ENCODE measurements around the gene PRKCQ.

The PRKCQ gene

DNA sequence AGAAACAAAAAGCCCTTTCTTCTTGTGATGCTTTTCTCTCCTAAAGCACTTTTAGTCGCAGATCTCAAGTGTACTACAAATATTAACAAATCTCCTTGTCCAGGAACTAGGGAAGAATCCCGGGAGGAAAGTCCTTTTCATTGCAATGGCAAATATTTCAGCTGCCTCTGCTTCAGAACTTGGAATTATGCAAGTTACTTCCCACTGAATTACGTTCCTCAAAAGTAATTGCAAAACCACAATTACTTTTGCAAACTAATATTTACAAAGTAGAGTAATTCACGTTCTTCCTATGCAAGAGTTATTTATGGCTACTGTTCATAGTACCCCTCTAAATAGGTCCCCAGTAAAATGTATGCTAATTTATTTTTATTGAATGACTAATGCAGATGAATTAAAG is 14.5 kb downstream of the PRKCQ start:
- no peak for DNase-seq

DNA sequence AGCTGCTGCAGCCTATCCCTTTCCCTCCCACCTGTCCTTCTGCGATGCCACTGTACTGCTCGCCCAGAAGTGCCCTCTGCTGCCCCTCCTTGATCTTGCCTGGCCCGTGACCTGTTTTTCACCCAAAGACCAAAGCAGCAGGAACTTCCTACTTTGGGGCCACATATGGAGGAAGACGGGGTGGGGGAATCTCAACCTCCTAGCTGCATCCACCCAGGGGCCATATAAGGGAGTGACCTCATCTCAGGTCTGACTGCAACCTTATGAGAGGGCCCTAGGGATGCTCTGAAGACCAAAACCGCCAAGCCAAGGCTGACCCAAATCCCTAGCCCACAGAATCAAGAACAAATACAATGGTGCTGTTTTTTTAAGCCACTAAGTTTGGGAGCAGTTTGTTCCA is 15.7 kb downstream of the PRKCQ start:
- peak; percentile 63 for DNase-seq

DNA sequence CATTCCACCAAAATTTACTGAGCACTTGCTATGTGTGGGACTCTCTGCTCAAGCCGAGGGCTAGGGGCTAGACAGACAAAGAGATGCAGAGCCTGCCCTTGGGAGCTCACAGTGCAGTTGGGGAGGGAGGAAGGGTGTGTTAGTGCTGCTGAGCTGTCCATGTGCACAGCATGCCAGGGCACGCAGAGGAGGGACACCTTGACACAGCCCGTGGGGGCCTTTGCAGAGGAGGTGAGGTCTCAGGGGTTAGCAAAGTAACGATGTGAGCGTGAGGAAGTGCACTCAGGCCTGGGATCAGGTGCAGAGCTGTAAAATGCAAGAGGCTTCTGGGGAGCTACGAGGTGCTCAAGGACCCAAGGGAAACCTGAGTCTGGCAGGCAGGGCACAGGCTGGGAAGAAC is 16.3 kb downstream of the PRKCQ start:
- DNase-seq, result peak; percentile 15

DNA sequence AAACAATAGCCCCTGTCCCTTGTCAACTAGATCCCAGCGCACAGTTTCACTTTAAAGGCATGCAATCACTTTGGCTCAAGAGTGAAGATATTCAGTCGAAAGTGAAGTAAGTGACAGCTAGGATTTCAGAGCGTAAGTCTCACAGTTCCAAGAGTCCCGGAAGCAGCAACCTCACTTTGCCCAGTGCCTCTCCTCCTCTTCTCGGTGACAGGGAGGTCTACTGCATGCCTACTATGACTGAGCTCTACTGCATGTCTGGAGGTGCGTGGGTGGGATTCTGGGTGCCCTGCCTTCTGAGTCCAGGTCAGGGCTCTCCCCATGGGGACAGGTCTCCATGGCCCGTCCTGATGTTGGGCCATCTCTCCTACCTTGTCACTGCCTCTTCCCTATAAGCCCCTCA is 17.0 kb downstream of the PRKCQ start:
- peak; percentile 20 for DNase-seq

DNA sequence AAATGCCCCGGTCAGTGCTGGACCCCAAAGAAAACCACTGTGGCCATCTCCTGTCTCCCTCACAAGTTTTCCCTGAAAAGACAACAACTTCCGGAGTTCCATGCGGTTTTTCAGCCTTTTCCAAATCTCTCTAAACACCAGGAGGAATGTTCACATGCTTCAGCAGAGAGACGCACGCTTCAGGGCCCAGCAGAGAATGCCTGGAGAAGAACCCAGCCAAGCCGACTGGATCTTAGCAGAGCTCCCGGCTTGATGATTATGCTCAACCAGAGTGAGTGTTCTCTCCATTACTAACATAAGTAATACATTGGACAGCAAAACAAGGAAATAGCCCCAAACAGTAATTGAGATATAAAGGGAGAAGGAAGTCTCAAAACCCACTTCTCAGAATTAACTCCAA is 17.9 kb downstream of the PRKCQ start:
- no peak for DNase-seq

DNA sequence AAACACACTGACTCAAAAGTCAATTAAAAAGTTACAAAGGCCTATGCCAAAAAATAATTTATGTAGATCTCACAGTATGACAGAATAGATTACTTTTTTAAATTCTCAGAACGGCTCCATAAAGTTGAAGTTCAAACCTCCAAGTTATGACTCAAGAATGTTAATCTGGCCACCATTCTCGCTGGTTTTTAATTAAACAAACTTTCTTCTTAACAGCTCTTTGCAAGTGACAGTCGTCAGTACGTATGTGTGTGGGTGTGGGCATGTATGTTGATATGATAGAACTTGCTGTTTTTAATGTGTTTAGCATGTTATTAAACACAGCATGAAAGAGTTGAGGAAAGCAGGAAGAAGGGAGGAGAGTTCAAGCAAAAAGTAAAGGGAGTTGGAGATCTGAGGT is 18.5 kb downstream of the PRKCQ start:
- no peak for DNase-seq

DNA sequence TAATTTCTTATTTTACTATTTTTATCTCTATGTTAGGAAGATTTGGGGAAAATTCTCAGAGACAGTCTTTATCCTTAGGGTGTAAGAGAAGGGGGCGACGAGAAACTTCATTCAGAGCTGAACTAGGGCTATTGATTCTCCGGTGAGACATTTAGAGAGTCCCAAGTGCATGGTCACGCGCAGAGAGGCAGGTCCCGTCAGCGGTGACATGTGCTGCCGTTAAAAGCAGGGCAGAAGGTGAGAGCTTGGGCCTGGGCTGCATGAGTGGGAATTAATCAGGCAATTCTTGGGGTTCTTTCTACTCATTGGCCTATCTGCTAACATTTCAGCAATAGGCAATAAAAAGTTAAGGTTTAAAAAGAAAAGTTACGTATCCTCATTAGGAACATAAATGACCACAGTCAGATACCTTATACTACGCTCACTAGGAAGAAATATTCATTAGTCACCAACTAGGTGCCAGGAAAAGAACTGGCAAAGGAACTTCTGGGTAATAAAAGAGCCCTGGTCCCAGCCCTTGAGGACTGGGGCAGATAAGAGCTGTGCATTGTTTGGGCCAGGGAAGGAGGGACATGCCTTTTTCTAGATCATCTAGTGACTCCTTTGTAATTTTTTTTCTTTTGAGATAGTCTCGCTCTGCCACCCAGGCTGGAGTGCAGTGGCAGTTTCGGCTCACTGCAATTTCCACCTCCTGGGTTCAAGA is 21.2 kb downstream of the PRKCQ start:
- DNase-seq, result no peak

DNA sequence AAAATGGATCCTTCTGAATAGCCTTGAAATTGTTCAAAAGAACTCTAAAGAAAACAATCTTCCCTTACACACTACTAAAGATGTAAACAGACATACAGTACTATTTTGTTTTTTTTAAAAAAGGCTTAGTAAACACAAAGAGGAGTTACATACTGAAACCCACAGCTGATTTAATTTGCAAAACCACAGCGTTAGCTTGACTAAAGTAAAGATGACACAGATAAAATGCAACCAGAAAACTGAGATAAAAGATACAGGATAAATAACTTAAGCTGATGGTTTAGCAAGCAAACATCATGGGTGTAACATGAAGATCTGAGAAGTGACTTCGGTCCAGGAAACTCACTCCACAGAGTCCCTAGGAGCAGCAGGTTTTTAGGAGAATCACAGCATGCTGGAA is 21.8 kb downstream of the PRKCQ start:
- no peak for DNase-seq

DNA sequence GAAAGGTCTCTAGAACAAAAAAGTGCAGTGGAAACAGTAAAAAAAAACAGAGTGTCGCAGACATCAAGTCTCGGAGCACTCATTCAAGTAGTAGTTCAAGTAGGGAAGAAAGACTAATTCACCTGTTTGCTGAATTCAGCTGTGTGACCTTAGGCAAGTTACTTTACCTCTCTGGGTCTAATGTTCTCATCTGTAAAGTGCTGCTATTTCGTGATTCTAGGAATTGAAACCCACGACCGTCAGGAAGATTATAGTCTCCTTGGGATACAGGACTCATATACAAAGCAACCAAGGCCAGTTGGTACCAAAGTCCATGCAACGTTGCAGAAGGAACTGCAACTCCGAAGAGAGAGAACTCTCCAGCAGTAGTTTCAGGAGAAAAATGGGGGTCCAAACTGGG is 26.1 kb downstream of the PRKCQ start:
- DNase-seq, result no peak

DNA sequence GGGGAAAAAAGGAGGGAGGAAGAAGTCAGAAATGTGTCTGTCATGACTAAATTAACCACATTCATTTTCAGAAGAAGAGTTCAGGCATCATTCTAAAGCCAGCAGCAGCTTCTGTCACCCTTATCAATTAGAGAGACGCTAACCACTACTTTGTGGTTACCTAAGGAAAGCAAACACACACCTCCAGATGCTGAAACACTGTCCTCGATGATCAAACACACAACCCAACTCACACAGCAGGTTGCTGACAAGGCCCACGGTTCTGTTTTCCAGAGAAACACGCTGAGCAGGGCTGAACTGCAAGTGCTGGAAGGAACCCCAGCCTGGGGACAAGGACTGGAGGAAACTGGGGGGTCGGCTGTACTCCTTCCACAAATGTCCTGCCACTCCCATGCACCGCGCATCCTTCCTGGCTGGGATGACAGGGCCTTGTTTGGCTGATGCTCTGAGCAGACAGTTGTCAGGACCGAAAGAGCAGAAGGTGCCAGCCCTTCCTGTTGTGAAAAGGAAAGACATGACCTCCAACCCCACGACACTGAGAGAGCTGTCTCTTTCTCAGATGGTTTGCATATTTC is 36.6 kb downstream of the PRKCQ start:
- DNase-seq, result no peak

DNA sequence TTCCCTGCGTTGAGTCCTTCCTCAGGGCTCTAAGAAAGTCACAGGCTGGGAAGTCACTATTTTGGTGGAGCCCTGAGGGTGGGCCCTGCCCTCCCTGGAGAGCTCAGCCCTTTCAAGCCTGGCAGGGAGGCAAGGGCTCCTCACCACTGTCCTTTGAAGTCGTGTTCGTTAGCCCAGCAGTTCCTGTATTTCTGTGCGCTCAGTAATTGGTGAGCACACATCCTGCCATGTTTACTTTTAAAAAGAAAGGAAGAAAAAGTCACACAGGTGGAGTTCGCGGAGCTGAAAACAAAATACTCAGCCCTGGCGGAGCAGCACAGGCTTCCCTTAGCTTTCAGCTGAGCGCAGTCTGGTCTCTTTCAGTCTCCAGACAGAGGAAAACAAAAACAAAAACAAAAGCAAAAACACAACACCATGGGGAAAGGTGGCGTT is 37.1 kb downstream of the PRKCQ start:
- DNase-seq, result no peak

DNA sequence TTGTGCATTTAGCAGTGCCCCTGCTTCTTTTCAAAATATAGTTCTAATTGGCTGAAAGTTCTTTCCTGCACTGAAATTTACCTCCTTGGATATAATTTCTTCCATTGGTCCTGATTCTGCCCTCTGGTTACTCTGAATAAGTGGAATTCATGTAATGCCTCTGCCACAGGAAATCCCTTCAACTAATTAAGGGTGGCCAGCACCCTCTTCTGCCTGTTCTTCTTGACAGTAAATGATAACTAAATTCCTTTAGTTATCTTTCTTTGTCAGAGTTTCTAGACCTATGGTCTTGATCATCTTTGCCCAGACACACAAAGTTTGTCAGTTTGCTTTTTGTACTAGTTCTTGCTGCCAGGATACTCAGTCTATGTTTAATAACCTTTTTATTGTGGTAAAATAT is 40.2 kb downstream of the PRKCQ start:
- no peak for DNase-seq

DNA sequence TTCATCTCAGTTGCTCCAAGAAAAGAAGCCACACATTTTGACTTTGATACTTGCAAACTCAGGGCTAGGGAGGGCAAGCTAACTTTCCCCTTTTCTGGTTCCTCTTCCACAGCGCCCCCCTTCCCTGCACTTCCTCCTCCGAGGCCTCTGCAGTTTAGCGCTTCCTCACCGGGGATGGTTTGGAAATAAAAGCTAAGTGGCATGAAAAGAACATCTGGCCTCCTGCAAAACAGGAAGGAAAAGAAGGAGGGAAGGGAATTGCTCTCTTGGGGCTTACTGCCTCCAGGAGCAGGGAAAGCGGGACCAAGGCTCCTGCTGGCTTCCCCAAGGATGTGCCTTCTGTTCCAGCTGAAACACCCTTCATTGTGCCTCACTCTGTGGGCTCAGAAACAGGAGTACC is 42.3 kb downstream of the PRKCQ start:
- no peak for DNase-seq

DNA sequence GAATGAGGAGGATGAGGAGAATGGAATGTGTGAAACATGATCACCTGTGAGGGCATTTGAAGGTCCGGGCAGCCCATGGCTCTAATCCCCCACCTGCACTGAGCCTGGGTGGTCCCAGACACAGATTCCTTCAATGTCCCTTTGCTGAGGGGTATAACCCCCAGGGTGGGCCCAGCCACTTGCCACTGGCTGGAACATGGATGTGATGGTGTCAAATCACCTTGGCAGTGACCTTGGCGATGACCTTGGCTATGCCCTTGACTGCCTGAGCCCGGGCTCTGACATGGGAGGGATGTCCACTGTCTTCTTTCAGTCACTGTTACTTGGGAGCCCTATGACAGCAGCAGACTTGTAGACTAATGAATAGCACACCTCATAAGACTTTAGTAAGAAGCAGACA is 44.0 kb downstream of the PRKCQ start:
- no peak for DNase-seq

DNA sequence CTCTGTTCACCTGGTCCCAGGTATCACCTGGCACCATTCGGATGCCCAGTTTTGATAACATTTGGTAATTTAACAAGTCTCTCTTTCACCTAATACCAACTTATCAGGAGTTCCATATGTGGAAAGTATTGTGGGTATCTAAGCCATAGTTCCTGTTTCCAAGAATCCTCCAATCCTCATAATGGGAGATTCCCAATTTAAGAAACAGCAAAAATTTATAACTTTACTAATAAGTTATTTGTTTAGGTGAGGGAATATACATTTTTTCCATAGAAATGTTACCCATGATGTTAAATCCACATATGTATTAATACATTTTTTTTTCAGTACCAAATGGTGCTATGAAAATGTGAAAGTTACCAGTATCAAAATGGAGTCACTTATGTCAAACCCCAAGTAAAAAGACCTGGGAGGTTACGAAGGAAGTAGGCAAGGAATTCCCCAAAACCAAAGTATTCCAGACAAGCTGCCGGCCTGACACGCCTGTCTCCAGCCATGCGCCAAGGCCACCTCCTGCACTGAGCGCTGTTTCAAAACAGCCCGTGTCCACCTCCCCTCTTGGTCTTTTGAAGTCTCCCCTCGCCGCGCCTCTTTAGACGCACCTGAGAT is 44.8 kb downstream of the PRKCQ start:
- DNase-seq, result no peak

DNA sequence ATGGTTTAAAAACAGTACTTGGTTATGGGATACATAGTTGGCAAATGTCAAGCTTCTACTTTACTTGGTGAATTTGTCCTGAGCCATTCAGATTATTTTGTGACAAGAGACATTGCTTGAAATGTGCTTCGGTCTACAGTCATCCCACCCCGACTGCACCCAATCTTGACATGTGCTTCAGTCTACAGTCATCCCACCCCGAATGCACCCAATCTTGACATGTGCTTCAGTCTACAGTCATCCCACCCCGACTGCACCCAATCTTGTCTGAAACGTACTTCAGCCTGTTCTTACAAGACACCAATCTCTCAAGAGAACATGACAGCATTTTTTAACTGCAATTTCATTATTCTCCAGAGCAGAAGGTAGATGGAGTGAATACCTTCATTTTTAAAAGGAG is 47.8 kb downstream of the PRKCQ start:
- DNase-seq, result no peak

DNA sequence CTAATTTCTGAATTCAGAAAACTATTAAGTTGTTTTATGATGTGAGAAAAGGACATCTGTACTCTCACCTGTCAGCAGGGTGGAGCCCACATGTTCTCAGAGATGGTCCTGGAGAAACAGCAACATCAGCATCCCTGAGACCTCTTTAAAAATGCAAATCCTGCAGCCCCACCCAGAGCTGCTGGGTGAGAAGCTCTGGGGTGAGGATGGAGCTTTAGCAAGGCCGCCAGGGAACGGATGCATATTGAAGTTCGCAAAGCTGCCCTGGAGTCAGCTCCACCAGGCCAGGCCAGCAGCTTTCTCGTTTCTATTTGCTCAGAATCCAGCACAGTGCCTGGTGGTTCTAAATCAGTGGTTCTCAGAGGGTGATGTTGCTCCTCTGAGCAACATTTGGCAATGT is 49.1 kb downstream of the PRKCQ start:
- DNase-seq, result no peak

DNA sequence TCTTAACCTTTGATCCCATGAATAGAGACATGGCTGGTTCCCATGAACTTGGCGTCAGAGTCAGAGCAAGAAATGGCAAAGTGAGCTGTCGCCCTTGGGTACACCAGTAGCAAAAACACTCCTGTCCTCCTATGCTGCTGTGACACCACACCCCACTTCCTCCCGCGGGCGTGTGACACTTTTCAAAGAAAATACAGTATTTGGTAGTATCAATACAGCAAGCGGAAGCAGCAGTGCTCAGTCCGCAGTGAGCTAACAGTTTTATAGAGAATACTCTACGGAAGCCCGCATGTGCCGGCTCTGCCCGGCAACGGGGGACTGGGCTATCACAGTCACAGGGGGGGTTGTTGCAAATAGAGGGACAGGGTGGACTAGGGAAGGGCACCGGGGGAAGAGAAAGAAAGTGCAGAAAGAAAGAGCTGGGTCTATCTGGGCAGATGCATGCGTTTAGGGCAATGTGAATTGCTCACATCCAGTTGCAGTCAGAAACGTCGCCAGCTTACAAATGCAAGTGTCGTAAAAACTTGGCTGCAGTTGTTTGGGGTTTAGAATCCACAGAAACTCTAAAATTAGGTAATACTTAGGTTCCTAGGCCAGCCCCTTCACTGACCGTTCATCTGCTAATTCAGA is 49.8 kb downstream of the PRKCQ start:
- no peak for DNase-seq

DNA sequence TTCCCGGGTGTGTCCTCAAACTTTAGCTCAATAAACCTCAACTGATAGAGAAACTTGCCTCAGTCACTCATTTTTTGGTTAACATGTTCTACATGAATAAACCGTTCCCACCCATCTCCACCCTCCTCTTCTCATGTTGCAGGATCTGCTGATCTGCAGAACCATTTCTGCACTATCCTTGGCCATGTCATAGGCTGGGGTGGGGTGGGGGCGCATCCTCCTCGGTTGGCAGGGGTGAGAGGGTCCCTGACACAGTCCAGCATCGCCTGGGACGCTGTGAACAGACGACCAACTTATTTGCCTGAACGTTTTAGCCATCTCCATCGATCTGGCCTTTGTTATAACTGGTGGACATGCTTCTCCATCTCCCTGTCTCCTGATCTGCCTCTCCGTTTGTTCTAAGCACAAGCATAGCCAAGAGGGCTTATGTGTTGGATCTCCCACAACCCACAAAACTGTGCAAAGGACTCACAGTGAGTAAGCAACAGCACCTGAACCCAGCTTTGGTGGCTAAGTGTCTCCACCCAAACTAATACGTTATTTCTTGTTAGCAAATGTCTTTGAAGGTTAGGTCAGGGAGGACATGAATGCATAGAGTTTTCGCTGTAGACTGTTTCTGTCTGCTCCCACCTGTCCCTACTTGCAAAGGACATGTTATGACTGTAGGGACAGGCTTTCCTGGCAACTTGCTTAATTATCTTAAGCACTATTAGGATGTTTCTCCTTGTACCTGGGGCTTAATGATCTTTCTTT is 51.7 kb downstream of the PRKCQ start:
- DNase-seq, result no peak

DNA sequence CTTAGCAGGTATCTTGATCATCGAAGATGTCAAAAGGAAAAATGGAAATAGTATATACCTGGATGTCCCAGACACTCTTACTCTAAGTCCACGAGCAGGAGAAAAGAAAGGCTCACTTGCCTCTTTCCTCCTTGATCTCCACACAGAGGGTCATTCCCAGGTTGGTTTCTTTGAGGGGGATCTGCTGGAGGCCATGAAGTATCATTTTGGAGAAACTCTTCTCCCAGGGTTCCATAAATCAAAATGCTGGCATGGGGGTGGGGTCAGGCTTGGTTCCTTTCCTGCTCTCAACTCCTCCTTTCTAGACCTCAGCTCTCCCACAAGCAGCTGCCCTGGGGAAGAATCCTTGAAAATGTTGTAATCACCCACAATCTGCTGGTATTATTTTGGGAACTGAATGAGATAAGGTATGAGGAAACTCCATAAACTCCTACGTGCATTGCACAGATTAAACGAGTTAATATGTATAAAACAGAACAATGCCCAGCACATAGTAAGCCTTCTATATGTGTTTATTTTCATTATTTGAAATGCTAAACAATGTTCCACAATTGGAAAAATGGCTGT is 54.4 kb downstream of the PRKCQ start:
- no peak for DNase-seq

DNA sequence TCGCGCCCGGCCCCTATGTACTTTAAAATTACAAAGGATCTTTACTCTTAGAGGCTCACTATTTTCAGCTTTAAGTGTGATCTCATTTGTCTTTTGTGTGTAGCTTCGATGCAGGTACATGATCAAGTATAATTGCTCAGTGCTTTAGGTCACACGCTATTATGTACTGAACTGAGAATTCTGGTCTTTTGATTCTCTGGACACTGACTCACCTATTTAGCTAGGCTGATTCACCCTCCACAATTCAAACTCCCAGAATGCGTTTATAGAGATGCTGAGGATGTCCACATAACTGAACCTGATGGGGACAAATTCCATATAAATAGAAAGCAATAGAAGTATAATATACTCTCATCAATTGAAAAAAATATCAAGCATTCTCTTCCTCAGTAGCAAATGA is 57.8 kb downstream of the PRKCQ start:
- DNase-seq, result no peak

DNA sequence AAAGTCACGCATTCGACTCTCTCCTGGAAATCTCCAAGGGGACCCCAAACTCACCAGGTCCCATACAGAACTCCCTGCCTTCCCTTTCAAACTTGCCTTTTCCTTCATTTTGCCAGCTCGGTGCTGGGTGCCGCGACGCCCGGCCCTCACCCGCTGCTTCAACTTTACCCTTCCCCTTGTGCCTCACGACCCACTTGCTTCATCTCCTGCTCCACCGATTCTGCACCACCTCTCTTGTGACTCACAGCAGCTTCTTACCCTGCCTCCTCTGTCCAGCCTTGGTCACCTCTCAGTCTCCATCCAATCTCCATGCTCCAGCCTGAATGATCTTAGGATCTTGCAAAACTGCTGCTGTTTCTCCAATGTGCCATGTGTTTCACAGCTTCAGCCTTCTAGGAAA is 59.9 kb downstream of the PRKCQ start:
- DNase-seq, result no peak

DNA sequence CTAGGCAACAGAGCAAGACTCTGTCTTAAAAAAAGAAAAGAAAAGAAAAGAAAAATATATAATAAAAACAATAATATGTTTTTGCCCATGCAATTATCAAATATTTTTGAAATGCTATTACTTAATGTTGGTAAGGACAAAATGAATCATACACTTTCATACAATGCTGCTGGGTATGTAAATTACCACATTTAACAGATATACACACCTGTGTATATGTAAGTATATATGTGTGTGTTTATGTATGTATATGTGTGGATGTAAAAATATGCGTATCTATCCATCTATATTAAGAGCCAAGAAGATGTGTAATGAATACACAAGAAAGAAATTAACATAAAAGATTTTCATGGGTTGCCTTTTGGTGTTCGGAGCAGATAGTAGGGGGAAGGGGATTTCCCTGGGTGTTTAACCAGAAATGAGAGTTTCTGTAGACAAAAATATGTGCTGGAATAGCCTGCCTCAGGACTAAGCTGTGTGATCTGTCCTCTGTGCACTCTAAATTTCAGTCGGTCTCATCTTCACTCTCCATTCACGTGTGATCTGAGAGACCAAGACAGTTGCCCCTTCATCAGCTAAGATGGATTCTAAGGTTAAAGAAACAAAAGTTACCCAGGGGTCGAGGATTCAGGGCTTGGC is 61.2 kb downstream of the PRKCQ start:
- no peak for DNase-seq

All from NCI-H82 (cell line).